GM04504 (cell line): ENCODE results near the gene TMC2.

Source experiments
- DNase-seq: peaks from one replicate; pipeline ENCODE4 v3.0.0-alpha.2; 2012; ENCODE audit warnings: low read depth

Gene TMC2

DNA sequence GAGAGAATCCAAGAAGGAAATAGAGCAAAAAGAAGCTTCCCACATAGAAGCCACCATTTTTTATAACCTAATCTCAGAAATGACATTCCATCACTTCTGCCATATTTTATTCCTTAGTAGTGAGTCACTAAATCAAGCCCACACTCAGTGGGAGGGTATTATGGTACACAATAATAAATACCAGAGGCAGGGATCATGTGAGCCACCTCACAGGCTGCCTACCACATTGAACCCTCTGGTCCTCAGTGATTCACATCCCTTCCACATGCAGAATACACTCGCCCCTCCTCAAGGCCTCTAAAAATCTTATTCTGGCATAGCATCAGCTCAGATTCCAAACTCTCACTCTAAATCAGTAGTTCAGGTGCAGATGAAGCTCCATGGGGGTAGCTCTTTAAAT lies 49.4 kb downstream of the TMC2 start:
- no peak for DNase-seq

DNA sequence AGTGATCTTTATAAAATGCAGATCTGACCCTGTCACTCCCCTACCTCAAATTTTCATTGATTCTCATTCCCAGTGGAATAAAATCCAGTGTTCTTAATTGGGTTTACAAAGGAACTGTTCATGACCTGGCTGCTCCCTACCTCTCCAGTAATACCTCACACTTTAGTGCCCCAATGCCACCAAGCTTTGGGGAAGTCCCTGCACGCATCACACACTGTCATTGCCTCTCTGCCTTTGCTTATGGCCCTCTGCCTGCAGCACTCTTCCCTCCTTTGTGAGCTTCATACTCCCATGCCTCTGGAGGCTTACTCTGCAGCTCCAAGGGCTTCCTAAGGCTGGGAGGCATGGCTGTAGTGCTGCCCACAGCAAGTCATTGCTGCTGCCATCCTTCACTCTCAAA lies 57.4 kb downstream of the TMC2 start:
- DNase-seq = no peak

DNA sequence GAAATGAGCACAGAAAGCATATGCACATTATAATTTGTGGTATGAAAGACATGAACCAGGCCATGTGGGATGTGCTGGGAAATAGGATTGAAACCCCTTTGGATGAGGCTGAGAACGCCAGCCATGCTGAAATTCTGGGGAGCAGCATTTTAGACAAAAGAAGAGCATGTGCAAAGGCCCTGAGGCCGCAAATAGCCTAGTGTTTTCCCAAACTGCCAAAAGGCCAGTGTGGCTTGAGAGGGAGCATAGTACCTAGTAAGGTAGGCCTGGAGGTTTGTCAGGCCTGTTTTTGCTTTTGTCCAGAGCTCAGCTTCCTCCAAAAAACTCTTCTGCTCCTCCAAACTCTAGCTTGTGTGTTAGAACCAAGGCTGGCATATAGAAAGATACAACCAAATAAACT lies 58.7 kb downstream of the TMC2 start:
- no peak for DNase-seq

- DNase-seq = no peak
Measured at GRCh38 chr20:2596673-2597279, 60.4 kb downstream of the TMC2 start.

DNA sequence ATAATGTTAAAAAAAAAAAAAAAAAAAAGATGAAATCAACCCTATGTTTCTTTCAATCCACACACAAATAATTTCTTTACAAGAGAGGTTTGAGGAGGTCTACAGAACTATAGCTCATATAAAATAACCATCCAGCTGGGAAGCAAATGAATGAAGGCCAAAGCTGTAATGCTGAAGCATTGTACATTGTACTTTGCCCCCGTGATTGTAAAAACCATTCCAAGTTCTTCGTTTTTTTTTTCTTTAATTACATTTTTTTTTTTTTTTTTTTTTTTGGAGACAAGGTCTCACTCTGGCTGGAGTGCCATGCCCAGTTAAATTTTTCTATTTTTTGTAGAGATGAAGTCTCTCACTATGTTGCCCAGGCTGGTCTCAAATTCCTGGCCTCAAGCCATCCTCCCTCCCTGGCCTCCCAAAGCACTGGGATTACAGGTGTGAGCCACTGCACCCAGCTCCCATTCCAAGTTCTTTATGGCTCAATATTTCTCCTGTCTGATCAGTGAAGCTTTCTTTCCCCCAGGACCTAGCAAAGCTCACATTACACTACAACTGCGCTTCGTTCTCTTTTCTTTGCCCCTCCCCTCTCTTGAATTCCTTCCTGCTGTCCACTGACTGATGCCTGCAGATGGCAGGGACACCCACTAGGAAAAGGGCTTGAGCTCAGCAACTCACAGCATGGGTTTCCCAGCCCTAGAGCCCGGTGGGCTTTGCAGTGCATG lies 63.1 kb downstream of the TMC2 start:
- no peak for DNase-seq

DNA sequence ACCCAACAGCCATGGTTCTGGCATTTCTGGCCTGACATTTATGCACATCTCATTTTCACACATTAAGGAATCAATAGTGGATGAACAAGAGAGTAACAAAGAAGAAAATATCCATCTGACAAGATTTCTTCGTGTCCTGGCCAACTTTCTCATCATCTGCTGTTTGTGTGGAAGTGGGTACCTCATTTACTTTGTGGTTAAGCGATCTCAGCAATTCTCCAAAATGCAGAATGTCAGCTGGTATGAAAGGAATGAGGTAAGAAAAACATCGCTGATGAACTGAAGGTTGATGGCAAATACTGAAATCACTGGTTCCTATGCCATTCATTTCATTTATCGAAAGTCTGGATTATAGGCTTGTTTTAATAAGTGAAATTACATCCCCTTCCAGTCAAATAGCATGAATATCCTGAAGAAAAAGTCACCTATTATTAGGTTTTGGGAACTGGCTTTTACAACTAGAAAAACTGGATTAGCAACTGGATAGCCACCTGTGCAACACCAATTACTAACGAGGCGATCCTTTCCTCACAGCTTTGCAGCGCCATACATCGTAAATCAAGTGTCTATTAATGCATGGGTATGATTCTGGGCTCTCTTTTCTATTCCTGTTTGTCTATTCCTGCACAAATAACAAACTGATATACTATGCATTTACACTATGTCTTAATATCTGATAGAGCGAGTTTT lies 65.8 kb downstream of the TMC2 start:
- DNase-seq = no peak

GRCh38 chr20:2602746-2603145 lies 66.4 kb downstream of the TMC2 start:
- DNase-seq = no peak

DNA sequence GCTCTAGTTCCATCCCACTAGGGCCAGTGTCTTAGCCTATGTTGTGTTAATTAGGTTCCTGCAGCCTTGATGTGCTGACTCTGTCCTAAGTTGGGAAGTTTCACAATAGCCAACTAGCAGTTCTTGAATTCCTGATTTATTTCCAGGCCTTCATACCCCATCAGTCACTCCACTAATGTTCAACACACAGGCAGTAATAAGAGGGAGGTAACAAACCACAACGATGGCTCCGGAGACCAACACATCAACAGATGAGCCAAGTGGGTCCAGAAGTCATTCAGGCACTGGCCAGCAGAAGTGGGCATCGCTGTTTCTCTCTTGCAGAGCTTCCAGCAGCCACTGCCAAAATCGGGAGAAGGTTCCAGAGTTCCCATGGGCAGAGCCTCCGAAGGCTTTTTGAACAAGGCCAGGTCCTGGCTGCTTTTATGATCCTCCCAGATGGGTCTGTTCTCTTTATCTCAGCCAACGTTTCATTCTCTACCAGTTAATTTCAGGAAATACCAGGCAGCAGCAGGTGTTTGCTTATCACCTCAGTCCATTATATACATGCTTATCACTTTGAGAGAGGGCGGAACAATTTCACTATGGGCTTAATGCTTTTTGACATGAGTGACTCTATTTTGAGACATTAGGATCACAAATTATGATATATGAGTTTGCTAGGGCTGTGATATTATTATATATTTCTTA lies 67.6 kb downstream of the TMC2 start:
- no peak for DNase-seq

GRCh38 chr20:2604506-2604835 lies 68.1 kb downstream of the TMC2 start:
- DNase-seq = no peak

GRCh38 chr20:2606507-2607006 lies 70.2 kb downstream of the TMC2 start:
- no peak for DNase-seq

DNA sequence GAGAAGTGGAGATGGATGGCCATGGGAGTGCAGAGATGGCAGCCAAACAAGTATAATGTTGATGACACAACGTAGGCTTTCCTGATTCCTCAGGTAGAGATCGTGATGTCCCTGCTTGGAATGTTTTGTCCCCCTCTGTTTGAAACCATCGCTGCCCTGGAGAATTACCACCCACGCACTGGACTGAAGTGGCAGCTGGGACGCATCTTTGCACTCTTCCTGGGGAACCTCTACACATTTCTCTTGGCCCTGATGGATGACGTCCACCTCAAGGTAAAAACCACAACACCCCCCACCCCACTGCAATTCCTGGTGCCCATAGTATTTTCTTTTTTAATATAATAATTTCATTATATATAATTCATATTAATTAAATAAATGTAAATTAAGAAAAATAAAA lies 74.0 kb downstream of the TMC2 start:
- no peak for DNase-seq

- DNase-seq = no peak
Measured at GRCh38 chr20:2610941-2611720, 74.8 kb downstream of the TMC2 start.

DNA sequence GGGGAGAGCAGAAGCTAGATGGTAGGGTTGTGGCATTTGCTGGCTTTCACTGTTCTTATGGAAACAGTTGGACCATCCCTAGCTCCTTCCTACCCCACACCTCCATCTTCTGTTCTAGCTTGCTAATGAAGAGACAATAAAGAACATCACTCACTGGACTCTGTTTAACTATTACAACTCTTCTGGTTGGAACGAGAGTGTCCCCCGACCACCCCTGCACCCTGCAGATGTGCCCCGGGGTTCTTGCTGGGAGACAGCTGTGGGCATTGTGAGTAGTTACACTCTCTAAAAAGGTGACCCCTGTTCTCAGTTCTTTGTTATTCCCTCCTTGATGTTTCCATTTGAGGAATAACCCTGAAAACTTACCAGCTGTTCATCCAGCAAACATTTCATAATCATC lies 75.7 kb downstream of the TMC2 start:
- DNase-seq = no peak

DNA sequence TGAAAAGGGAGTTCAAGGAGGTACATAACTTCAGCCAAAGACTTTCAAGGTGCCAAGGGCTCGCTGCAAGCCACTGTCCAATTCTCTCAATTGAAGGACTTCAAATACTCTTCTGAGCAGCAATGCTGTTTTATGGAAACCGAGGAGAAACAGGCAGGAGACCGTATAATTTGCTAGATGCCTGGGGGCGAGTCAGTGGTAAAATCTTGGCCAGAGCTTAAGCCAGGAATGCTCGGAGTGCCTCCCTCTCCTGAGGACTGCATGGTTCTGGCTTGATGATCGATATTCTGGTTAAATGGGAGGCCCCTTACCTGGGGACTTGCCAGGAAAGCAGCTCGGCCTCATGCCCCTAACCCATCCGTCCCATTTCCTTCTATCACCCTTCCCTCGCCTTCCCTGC lies 80.3 kb downstream of the TMC2 start:
- DNase-seq = no peak

GRCh38 chr20:2617099-2617714 lies 80.8 kb downstream of the TMC2 start:
- DNase-seq = no peak

DNA sequence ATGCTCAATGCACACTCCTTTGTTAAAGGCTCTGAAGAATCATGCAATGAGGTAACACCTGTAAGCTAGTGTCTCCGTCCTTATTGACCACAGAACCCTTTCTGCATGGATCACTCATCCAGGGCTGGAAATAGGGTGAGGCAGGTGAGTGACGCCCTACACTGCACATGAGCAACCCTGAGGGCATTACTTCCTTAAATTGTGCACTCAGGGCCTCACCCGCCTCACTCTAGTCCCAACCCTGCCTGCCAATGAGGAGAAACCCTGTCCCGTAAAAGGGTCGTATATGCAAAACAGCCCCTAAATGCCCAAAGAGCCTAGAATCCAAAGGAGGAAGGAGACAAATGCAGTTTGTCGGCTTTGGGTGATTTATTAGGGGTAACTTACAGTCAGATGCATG lies 82.4 kb downstream of the TMC2 start:
- DNase-seq = no peak

- no peak for DNase-seq
Measured at GRCh38 chr20:2619337-2619736, 83.0 kb downstream of the TMC2 start.

DNA sequence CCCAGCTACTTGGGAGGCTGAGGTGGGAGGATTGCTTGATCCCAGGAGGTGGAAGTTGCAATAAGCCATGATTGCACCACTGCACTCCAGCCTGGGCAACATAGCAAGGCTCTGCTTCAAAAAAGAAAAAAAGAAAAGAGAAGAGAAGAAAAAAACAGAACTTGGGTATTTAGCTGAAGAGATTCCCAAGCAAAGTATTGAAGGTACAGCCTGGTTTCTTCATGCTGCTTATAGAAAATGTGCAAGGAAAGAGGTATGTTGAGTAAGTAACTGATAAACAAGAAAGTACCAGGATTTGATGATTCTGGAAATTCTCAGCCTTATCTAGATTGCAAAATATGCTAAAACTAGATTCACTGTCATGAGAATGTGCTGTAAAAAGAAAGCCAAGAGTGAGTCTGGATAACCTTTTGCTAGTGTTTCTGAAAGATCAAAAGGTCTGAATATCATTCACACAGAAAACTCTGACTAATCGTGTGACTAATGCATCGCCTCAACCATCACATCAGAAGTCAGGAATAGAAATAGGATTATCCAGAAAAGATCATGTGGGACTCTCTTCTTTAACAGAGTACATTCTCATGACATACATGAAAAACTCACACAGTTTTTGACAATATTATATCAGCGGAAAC lies 83.7 kb downstream of the TMC2 start:
- no peak for DNase-seq

DNA sequence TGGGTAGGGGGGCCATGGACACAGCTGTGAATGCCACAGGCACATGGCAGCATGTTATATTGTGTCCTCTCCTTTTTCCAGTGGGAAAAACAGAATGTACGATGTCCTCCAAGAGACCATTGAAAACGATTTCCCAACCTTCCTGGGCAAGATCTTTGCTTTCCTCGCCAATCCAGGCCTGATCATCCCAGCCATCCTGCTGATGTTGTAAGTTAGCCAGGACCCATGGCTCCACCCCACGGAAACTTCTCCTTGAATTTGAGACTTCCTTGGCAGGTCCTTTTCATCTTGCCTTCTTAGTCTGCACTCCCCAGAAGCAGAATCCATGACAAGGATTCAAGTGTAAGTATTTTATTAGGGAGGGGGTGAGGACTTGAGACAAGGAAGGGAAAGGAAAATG lies 87.8 kb downstream of the TMC2 start:
- no peak for DNase-seq

DNA sequence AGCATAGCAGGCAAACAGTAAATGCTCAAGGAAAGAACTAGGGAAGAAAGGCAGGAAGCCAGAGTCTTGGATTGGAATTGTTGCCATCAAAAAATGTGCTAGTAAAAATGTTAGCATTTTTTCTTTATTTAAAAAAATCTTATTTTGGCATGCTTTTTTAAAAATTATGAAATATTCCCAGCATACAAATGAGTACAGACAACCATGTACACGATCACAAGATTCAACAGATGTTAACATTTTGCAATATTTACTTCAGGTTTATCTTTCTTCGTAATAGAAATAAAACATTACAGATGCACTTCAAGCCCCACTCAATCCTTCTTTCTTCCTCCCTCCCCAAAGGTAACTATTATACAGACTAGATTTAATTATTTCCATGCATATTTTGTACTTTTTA lies 88.7 kb downstream of the TMC2 start:
- DNase-seq = no peak

GRCh38 chr20:2626853-2627541 lies 90.6 kb downstream of the TMC2 start:
- peak; percentile 36 for DNase-seq
